Measurements from ENCODE around the gene FAM217B. TPM values are rescaled to one million over a fixed set of nuclear protein-coding genes. Genes with fewer than 3 reads are reported as not detected.

The FAM217B gene
- total RNA-seq, 2 experiments from 2014 or later, result 17.6 to 18.7 TPM

DNA sequence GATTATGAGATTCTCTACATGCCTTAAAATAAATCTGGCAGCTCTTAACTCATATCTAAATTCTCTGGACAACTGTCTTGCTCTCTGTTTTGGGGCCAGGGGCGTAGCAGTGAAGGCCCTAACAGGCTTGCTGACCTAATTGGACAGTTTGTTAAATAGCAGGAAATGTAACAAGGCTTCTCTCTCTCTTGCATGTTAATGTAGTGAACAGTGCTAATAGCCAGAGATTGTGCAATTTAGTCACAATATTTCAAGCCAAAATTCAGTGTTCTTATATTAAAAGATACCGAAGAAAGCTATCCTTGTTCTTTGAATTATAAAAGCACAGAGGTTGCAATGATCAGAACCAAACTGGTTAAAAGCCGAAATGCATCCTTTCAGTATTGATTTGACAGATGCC lies 3.0 kb upstream of the FAM217B start:
- H3K4me1 Mint-ChIP-seq (ENCODE audit: low read depth), result peaks cover 27% of the 10 kb centered on the region
- H3K4me3 Mint-ChIP-seq, result no peak overlapping the region
- intact Hi-C loops (cut with micrococcal nuclease), result no loop called here
- DNase-seq, result no peak
- no peaks in the 10 kb centered on the region for H3K9me3 Mint-ChIP-seq
- TF ChIP-seq CTCF (IDR thresholded peaks at IDR 0.05), result no peak
- no peak overlapping the region for H3K27ac Mint-ChIP-seq
- peaks cover 13% of the 10 kb centered on the region for H3K36me3 Mint-ChIP-seq (ENCODE audit: low read depth)
- ChIA-PET POLR2A (no interaction called here), CTCF (interaction anchor here (2.5 kb wide), 2 partner anchors 9 to 12 kb away, joined by 10 to 12 read pairs; no protein-coding TSS in a partner anchor)
- H3K27me3 Mint-ChIP-seq, result no peaks in the 10 kb centered on the region
- ATAC-seq, result no peak

- intact Hi-C loops (cut with micrococcal nuclease), result no loop called here
- no peak for TF ChIP-seq CTCF (IDR thresholded peaks at IDR 0.05)
- Mint-ChIP-seq H3K27ac (peak overlapping the region; percentile 40), H3K4me1 (ENCODE audit: low read depth) (peaks cover 29% of the 10 kb centered on the region), H3K36me3 (ENCODE audit: low read depth) (peaks cover 20% of the 10 kb centered on the region), H3K4me3 (peak overlapping the region; percentile 65), H3K27me3 (no peaks in the 10 kb centered on the region), H3K9me3 (no peaks in the 10 kb centered on the region)
- no peak for ATAC-seq
- POLR2A ChIA-PET, result interaction anchor here (0.6 kb wide), 1 partner anchor 38 kb away, joined by 3 read pairs; no protein-coding TSS in a partner anchor
- DNase-seq, result no peak
- CTCF ChIA-PET, result no interaction called here
These were observed 2.0 kb upstream of the FAM217B start for GRCh38 chr20:59938221-59938620.

- peak overlapping the region; percentile 65 for H3K4me3 Mint-ChIP-seq
- no peak for TF ChIP-seq CTCF (IDR thresholded peaks at IDR 0.05)
- intact Hi-C loops (cut with micrococcal nuclease), result no loop called here
- CTCF ChIA-PET, result interaction anchor here (3.2 kb wide), 1 partner anchor 11 kb away, joined by 26 read pairs; no protein-coding TSS in a partner anchor
- H3K27me3 Mint-ChIP-seq, result no peaks in the 10 kb centered on the region
- H3K4me1 Mint-ChIP-seq (ENCODE audit: low read depth), result peaks cover 29% of the 10 kb centered on the region
- H3K9me3 Mint-ChIP-seq, result no peaks in the 10 kb centered on the region
- no peak for ATAC-seq
- no peak for DNase-seq
- H3K36me3 Mint-ChIP-seq (ENCODE audit: low read depth), result peaks cover 20% of the 10 kb centered on the region
- H3K27ac Mint-ChIP-seq, result peak overlapping the region; percentile 14
- POLR2A ChIA-PET, result interaction anchor here (0.6 kb wide), 1 partner anchor 37 kb away, joined by 3 read pairs; no protein-coding TSS in a partner anchor
These were observed 1.5 kb upstream of the FAM217B start for GRCh38 chr20:59938696-59939051.

- ATAC-seq, result no peak
- no peak overlapping the region for H3K27ac Mint-ChIP-seq
- H3K9me3 Mint-ChIP-seq, result no peaks in the 10 kb centered on the region
- H3K4me3 Mint-ChIP-seq, result peak overlapping the region; percentile 92
- H3K4me1 Mint-ChIP-seq (ENCODE audit: low read depth), result peaks cover 29% of the 10 kb centered on the region
- peaks cover 23% of the 10 kb centered on the region for H3K36me3 Mint-ChIP-seq (ENCODE audit: low read depth)
- DNase-seq, result no peak
- CTCF ChIA-PET, result interaction anchor here (1.3 to 3.2 kb wide), 3 partner anchors 8 to 54 kb away, joined by 3 to 26 read pairs (median 6); no protein-coding TSS in a partner anchor
- intact Hi-C loops (cut with micrococcal nuclease), result no loop called here
- POLR2A ChIA-PET, result interaction anchor here (1.5 to 1.8 kb wide), 2 partner anchors 14 to 118 kb away, joined by 4 to 6 read pairs; no protein-coding TSS in a partner anchor
- TF ChIP-seq CTCF (IDR thresholded peaks at IDR 0.05), result no peak
- H3K27me3 Mint-ChIP-seq, result no peaks in the 10 kb centered on the region
These were observed 924 bp upstream of the FAM217B start for GRCh38 chr20:59939052-59939878.

- ATAC-seq (peak; percentile 27), DNase-seq (no peak)
- peak overlapping the region; percentile 92 for H3K4me3 Mint-ChIP-seq
- peaks cover 27% of the 10 kb centered on the region for H3K36me3 Mint-ChIP-seq (ENCODE audit: low read depth)
- H3K27me3 Mint-ChIP-seq, result no peaks in the 10 kb centered on the region
- H3K9me3 Mint-ChIP-seq, result no peaks in the 10 kb centered on the region
- TF ChIP-seq CTCF (IDR thresholded peaks at IDR 0.05), result no peak
- ChIA-PET POLR2A (interaction anchor here (1.5 to 1.8 kb wide), 3 partner anchors 14 to 118 kb away, joined by 4 to 6 read pairs (median 5); no protein-coding TSS in a partner anchor), CTCF (interaction anchor here (1.3 to 3.2 kb wide), 4 partner anchors 9 to 118 kb away, joined by 3 to 26 read pairs (median 6); no protein-coding TSS in a partner anchor)
- peak overlapping the region; percentile 76 for H3K27ac Mint-ChIP-seq
- intact Hi-C loops (cut with micrococcal nuclease), result loop anchor here (10.0 kb wide), 1 partner anchor 115 kb away; no protein-coding TSS in a partner anchor
- H3K4me1 Mint-ChIP-seq (ENCODE audit: low read depth), result peaks cover 29% of the 10 kb centered on the region
These were observed 385 bp upstream of the FAM217B start for GRCh38 chr20:59939879-59940128.
